Central memory CD8-positive, alpha-beta T cell (primary cell): ENCODE results near the gene OPALIN.

Experiments
- ATAC-seq: fragments of 150-1000 bp; cut with Tn5 transposase; replicated peaks from 2 replicates; pipeline ENCODE4 v1.10.0; 2022; ENCODE audit warnings: mild to moderate bottlenecking, moderate FRiP score, moderate number of reproducible peaks; ENCODE audit not compliant: poor library complexity, severe bottlenecking; ENCODE audit errors: extremely low read depth
- DNase-seq, 2 donors: peaks; one replicate each; pipeline ENCODE4 v3.0.0; 2021; ENCODE audit warnings: low spot score in 2 of 2
- H3K27ac Mint-ChIP-seq: one replicate; pipeline ENCODE4 v1.8.0; 2022; ENCODE audit warnings: low read depth, mild to moderate bottlenecking, moderate library complexity, mixed read lengths
- H3K27me3 Mint-ChIP-seq: one replicate; pipeline ENCODE4 v1.8.0; 2022; ENCODE audit warnings: mixed read lengths
- H3K36me3 Mint-ChIP-seq: one replicate; pipeline ENCODE4 v1.8.0; 2022; ENCODE audit warnings: mild to moderate bottlenecking, moderate library complexity, mixed read lengths; ENCODE audit not compliant: insufficient read depth
- H3K4me1 Mint-ChIP-seq: one replicate; pipeline ENCODE4 v1.8.0; 2022; ENCODE audit warnings: mixed read lengths
- H3K4me3 Mint-ChIP-seq: one replicate; pipeline ENCODE4 v1.8.0; 2022; ENCODE audit warnings: mild to moderate bottlenecking, moderate library complexity, mixed read lengths
- H3K9me3 Mint-ChIP-seq: one replicate; pipeline ENCODE4 v1.8.0; 2022; ENCODE audit warnings: mixed read lengths

Gene OPALIN

GRCh38 chr10:96358851-96359540, at the start of gene OPALIN:
Gene OPALIN (minus strand): TSS chr10:96359002. CDS start chr10:96358896, 106 bp downstream.
- H3K4me3 Mint-ChIP-seq = no peak within 1 kb of the TSS
- no peak within 1 kb of the TSS for H3K27ac Mint-ChIP-seq
- H3K4me1 Mint-ChIP-seq = no peaks in the 10 kb centered on the region
- H3K9me3 Mint-ChIP-seq = no peaks in the 10 kb centered on the region
- DNase-seq = no peak
- H3K27me3 Mint-ChIP-seq = peaks cover 55% of the 10 kb centered on the region
- H3K36me3 Mint-ChIP-seq = no peaks in the 10 kb centered on the region
- no peak for ATAC-seq

GRCh38 chr10:96408201-96408600, 49.4 kb upstream of the OPALIN start:
- Mint-ChIP-seq H3K27me3 (peaks cover 29% of the 10 kb centered on the region), H3K4me3 (no peak overlapping the region)
- DNase-seq = no peak

GRCh38 chr10:96407560-96408069, 48.8 kb upstream of the OPALIN start:
- Mint-ChIP-seq H3K36me3 (no peaks in the 10 kb centered on the region), H3K9me3 (no peaks in the 10 kb centered on the region), H3K27me3 (peaks cover 35% of the 10 kb centered on the region), H3K4me1 (no peaks in the 10 kb centered on the region), H3K4me3 (no peak overlapping the region), H3K27ac (no peak overlapping the region)
- ATAC-seq = no peak
- DNase-seq = no peak

More at GRCh38 chr10:96408201-96408600, 49.4 kb upstream of the OPALIN start:
- H3K4me1 Mint-ChIP-seq = no peaks in the 10 kb centered on the region
- H3K36me3 Mint-ChIP-seq = no peaks in the 10 kb centered on the region
- no peaks in the 10 kb centered on the region for H3K9me3 Mint-ChIP-seq
- no peak overlapping the region for H3K27ac Mint-ChIP-seq
- no peak for ATAC-seq

- ATAC-seq = no peak
- no peak for DNase-seq
- peaks cover 1% of the 10 kb centered on the region for H3K36me3 Mint-ChIP-seq
- H3K27me3 Mint-ChIP-seq = peaks cover 50% of the 10 kb centered on the region
- H3K4me1 Mint-ChIP-seq = no peaks in the 10 kb centered on the region
- H3K27ac Mint-ChIP-seq = no peak overlapping the region
- no peaks in the 10 kb centered on the region for H3K9me3 Mint-ChIP-seq
- H3K4me3 Mint-ChIP-seq = no peak overlapping the region
Observed at GRCh38 chr10:96406091-96406490, 47.3 kb upstream of the OPALIN start.

GRCh38 chr10:96402417-96403305, 43.9 kb upstream of the OPALIN start:
- Mint-ChIP-seq H3K36me3 (peaks cover 1% of the 10 kb centered on the region), H3K27me3 (peaks cover 67% of the 10 kb centered on the region), H3K4me3 (no peak overlapping the region), H3K4me1 (no peaks in the 10 kb centered on the region), H3K27ac (no peak overlapping the region), H3K9me3 (no peaks in the 10 kb centered on the region)
- DNase-seq (no peak), ATAC-seq (no peak)

GRCh38 chr10:96401036-96401435, 42.2 kb upstream of the OPALIN start:
- no peak for ATAC-seq
- H3K27ac Mint-ChIP-seq = no peak overlapping the region
- H3K4me1 Mint-ChIP-seq = no peaks in the 10 kb centered on the region
- peaks cover 1% of the 10 kb centered on the region for H3K36me3 Mint-ChIP-seq
- peaks cover 58% of the 10 kb centered on the region for H3K27me3 Mint-ChIP-seq
- H3K4me3 Mint-ChIP-seq = no peak overlapping the region
- DNase-seq = no peak
- H3K9me3 Mint-ChIP-seq = no peaks in the 10 kb centered on the region

- H3K27ac Mint-ChIP-seq = no peak overlapping the region
- no peak for ATAC-seq
- DNase-seq = no peak
- H3K4me1 Mint-ChIP-seq = no peaks in the 10 kb centered on the region
- H3K27me3 Mint-ChIP-seq = peaks cover 55% of the 10 kb centered on the region
- no peak overlapping the region for H3K4me3 Mint-ChIP-seq
- no peaks in the 10 kb centered on the region for H3K9me3 Mint-ChIP-seq
- peaks cover 1% of the 10 kb centered on the region for H3K36me3 Mint-ChIP-seq
Observed at GRCh38 chr10:96400465-96400864, 41.7 kb upstream of the OPALIN start.

GRCh38 chr10:96397902-96398301, 39.1 kb upstream of the OPALIN start:
- Mint-ChIP-seq H3K27me3 (peaks cover 61% of the 10 kb centered on the region), H3K4me3 (no peak overlapping the region), H3K27ac (no peak overlapping the region), H3K36me3 (peaks cover 1% of the 10 kb centered on the region), H3K9me3 (no peaks in the 10 kb centered on the region), H3K4me1 (no peaks in the 10 kb centered on the region)
- DNase-seq (no peak), ATAC-seq (no peak)

- ATAC-seq (no peak), DNase-seq (peak in 1 of 2 donors; percentile 26)
- Mint-ChIP-seq H3K36me3 (no peaks in the 10 kb centered on the region), H3K27ac (no peak overlapping the region), H3K9me3 (no peaks in the 10 kb centered on the region), H3K4me1 (no peaks in the 10 kb centered on the region), H3K27me3 (peaks cover 44% of the 10 kb centered on the region), H3K4me3 (no peak overlapping the region)
Observed at GRCh38 chr10:96395931-96396877, 37.4 kb upstream of the OPALIN start.

GRCh38 chr10:96390460-96390864, 31.7 kb upstream of the OPALIN start:
- Mint-ChIP-seq H3K4me3 (no peak overlapping the region), H3K27ac (no peak overlapping the region), H3K9me3 (no peaks in the 10 kb centered on the region), H3K27me3 (peaks cover 27% of the 10 kb centered on the region), H3K36me3 (peaks cover 1% of the 10 kb centered on the region), H3K4me1 (no peaks in the 10 kb centered on the region)
- DNase-seq (no peak), ATAC-seq (no peak)

- DNase-seq (no peak), ATAC-seq (no peak)
- H3K4me3 Mint-ChIP-seq = no peak overlapping the region
- no peaks in the 10 kb centered on the region for H3K4me1 Mint-ChIP-seq
- H3K36me3 Mint-ChIP-seq = peaks cover 1% of the 10 kb centered on the region
- peaks cover 27% of the 10 kb centered on the region for H3K27me3 Mint-ChIP-seq
- H3K27ac Mint-ChIP-seq = no peak overlapping the region
- H3K9me3 Mint-ChIP-seq = no peaks in the 10 kb centered on the region
Observed at GRCh38 chr10:96389785-96390184, 31.0 kb upstream of the OPALIN start.

- Mint-ChIP-seq H3K27ac (no peak overlapping the region), H3K27me3 (peaks cover 33% of the 10 kb centered on the region)
Observed at GRCh38 chr10:96387601-96388000, 28.8 kb upstream of the OPALIN start.

More at GRCh38 chr10:96387601-96388000, 28.8 kb upstream of the OPALIN start:
- Mint-ChIP-seq H3K4me3 (no peak overlapping the region), H3K36me3 (peaks cover 1% of the 10 kb centered on the region), H3K4me1 (no peaks in the 10 kb centered on the region), H3K9me3 (no peaks in the 10 kb centered on the region)
- ATAC-seq (no peak), DNase-seq (no peak)
